OCI-LY3 (cell line): ENCODE measurements around the gene PREX1.

Experiments
- H2AFZ ChIP-seq: fragments of 200-600, 300-600 bp; shearing (Covaris generic); 2 replicates; pipeline ENCODE4 v1.6.0; 2014; ENCODE audit warnings: antibody characterized with exemption, low read depth, low read length
- H3K27ac ChIP-seq: fragments of 200-600, 300-600 bp; sonication (generic); 2 replicates; pipeline ENCODE4 v1.5.1; 2014; ENCODE audit warnings: mild to moderate bottlenecking, low read length, moderate library complexity, mixed read lengths
- H3K27me3 ChIP-seq: fragments of 200-600, 300-600 bp; sonication (generic); 2 replicates; pipeline ENCODE4 v1.6.1; 2014; ENCODE audit warnings: low read depth, low read length, mixed read lengths
- H3K36me3 ChIP-seq: fragments of 200-600, 300-600 bp; sonication (generic); replicated peaks from 2 replicates; pipeline ENCODE3; 2014; ENCODE audit warnings: low read depth, low read length, mixed read lengths
- H3K4me1 ChIP-seq: fragments of 300-600, 200-600 bp; sonication (generic); 2 replicates; pipeline ENCODE4 v1.6.1; 2014; ENCODE audit warnings: low read length, mixed read lengths
- H3K4me2 ChIP-seq: fragments of 200-600, 300-600 bp; sonication (generic); 2 replicates; pipeline ENCODE4 v1.6.1; 2014; ENCODE audit warnings: low read length, mixed read lengths
- H3K4me3 ChIP-seq: fragments of 300-600, 200-600 bp; sonication (generic); 2 replicates; pipeline ENCODE4 v1.5.1; 2014; ENCODE audit warnings: antibody characterized with exemption, mild to moderate bottlenecking, low read length, moderate library complexity
- H3K79me2 ChIP-seq: fragments of 300-600, 200-600 bp; shearing (Covaris generic); 2 replicates; pipeline ENCODE4 v1.6.1; 2014; ENCODE audit warnings: mild to moderate bottlenecking, low read length, mixed read lengths
- H3K9ac ChIP-seq: fragments of 300-600, 200-600 bp; shearing (Covaris generic); 2 replicates; pipeline ENCODE4 v1.6.0; 2014; ENCODE audit warnings: mild to moderate bottlenecking, low read length, moderate library complexity
- H3K9me3 ChIP-seq: fragments of 200-600, 300-600 bp; shearing (Covaris generic); 2 replicates; pipeline ENCODE4 v1.6.1; 2014; ENCODE audit warnings: low read length, mixed read lengths; ENCODE audit not compliant: insufficient read depth
- H4K20me1 ChIP-seq: fragments of 200-600, 300-600 bp; sonication (generic); 2 replicates; pipeline ENCODE4 v1.6.1; 2016; ENCODE audit warnings: low read length, mixed read lengths; ENCODE audit not compliant: insufficient read depth
- CTCF ChIP-seq: fragments of 200-600, 300-600 bp; sonication (generic); IDR thresholded peaks from 2 replicates; pipeline ENCODE4 v1.5.1; 2014; ENCODE audit warnings: antibody characterized with exemption, low read length, low read depth
- EZH2phosphoT487 ChIP-seq: fragments of 200-600 bp; shearing (Covaris generic); IDR thresholded peaks from 2 replicates; pipeline ENCODE4 v1.6.1; 2018; ENCODE audit warnings: antibody characterized with exemption, mixed run types, low read depth

Gene PREX1

GRCh38 chr20:48716086-48716485 lies 111.7 kb downstream of the PREX1 start:
- H4K20me1 ChIP-seq = peaks cover 9% of the 10 kb centered on the region; the same call in 1 of the 2 replicates
- H3K9ac ChIP-seq = no peak overlapping the region
- H3K27me3 ChIP-seq = no peaks in the 10 kb centered on the region
- no peak overlapping the region for H3K4me3 ChIP-seq
- TF ChIP-seq EZH2phosphoT487 = no peak
- TF ChIP-seq CTCF = no peak
- H3K79me2 ChIP-seq = no peaks in the 10 kb centered on the region
- H3K36me3 ChIP-seq = no peaks in the 10 kb centered on the region
- no peak overlapping the region for H3K27ac ChIP-seq
- H3K4me2 ChIP-seq = no peak overlapping the region
- H2AFZ ChIP-seq = no peak overlapping the region
- peaks cover 52% of the 10 kb centered on the region for H3K4me1 ChIP-seq
- H3K9me3 ChIP-seq = no peaks in the 10 kb centered on the region

- no peak overlapping the region for H3K9ac ChIP-seq
- no peak overlapping the region for H3K4me3 ChIP-seq
- peaks cover 14% of the 10 kb centered on the region; the same call in 1 of the 2 replicates for H4K20me1 ChIP-seq
- H3K27ac ChIP-seq = no peak overlapping the region
- no peaks in the 10 kb centered on the region for H3K79me2 ChIP-seq
- no peak overlapping the region for H3K4me2 ChIP-seq
- no peak for TF ChIP-seq CTCF
- TF ChIP-seq EZH2phosphoT487 = no peak
- H3K9me3 ChIP-seq = no peaks in the 10 kb centered on the region
- H2AFZ ChIP-seq = no peak overlapping the region
- no peaks in the 10 kb centered on the region for H3K36me3 ChIP-seq
- no peaks in the 10 kb centered on the region for H3K27me3 ChIP-seq
- H3K4me1 ChIP-seq = peaks cover 50% of the 10 kb centered on the region
These were observed 113.0 kb downstream of the PREX1 start for GRCh38 chr20:48714764-48715163.

DNA sequence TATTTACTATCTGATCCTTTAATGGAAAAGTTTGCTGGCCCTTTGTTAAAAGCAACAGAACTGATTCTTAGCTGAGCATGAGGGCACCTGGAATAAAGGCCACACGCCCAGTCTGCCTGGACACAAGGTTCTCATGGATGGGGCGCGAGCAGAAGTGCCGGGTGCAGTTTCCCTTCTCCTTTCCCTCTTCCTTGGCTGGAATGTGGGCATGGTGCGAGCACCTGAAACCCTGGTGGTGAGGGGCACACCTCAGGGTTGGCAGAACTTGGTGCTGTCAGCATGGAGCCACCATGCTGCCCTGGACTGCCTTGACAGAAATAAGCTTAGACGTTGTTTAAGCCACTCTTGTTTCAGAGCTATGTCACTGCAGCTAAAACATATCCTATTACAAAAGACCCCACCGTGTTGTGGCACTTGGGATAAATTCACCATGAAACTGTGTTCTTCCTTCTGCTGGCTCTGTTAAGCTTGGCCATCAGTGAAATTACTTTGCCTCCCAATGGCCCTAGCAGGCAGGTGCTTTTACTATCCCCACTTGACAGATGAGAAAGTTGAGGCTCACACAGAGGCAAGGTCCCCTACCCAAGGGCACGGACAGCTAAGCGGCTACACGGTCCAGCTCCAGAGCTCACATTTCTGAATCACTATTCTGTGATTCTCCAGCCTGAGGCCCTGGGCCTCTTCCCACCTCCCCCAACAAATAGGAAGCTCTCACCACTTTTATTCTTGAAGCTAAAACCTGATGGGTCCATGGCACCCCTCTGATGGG lies 115.9 kb downstream of the PREX1 start:
- H3K9ac ChIP-seq = no peak overlapping the region
- peaks cover 14% of the 10 kb centered on the region; the same call in 1 of the 2 replicates for H4K20me1 ChIP-seq
- H3K36me3 ChIP-seq = no peaks in the 10 kb centered on the region
- H3K27ac ChIP-seq = peak overlapping the region; percentile 41
- no peaks in the 10 kb centered on the region for H3K9me3 ChIP-seq
- H2AFZ ChIP-seq = no peak overlapping the region
- H3K4me1 ChIP-seq = peaks cover 36% of the 10 kb centered on the region
- peak overlapping the region; percentile 5; the same call in 1 of the 2 replicates for H3K4me3 ChIP-seq
- no peaks in the 10 kb centered on the region for H3K79me2 ChIP-seq
- H3K27me3 ChIP-seq = no peaks in the 10 kb centered on the region
- TF ChIP-seq EZH2phosphoT487 = no peak
- TF ChIP-seq CTCF = no peak
- H3K4me2 ChIP-seq = peak overlapping the region; percentile 45

GRCh38 chr20:48711044-48711428 lies 116.8 kb downstream of the PREX1 start:
- H3K4me1 ChIP-seq = peaks cover 30% of the 10 kb centered on the region
- no peaks in the 10 kb centered on the region for H3K36me3 ChIP-seq
- no peak for TF ChIP-seq EZH2phosphoT487
- no peak for TF ChIP-seq CTCF
- H3K79me2 ChIP-seq = no peaks in the 10 kb centered on the region
- H3K27ac ChIP-seq = no peak overlapping the region
- no peak overlapping the region for H3K9ac ChIP-seq
- H3K4me2 ChIP-seq = no peak overlapping the region
- no peaks in the 10 kb centered on the region for H3K27me3 ChIP-seq
- H2AFZ ChIP-seq = no peak overlapping the region
- H4K20me1 ChIP-seq = peaks cover 14% of the 10 kb centered on the region; the same call in 1 of the 2 replicates
- H3K9me3 ChIP-seq = no peaks in the 10 kb centered on the region
- no peak overlapping the region for H3K4me3 ChIP-seq
